Right lobe of liver (tissue), 6 donors: ENCODE measurements around the gene IL12RB1. TPM values are rescaled to one million over a fixed set of nuclear protein-coding genes. Genes with fewer than 3 reads are reported as not detected.

Source experiments
- ATAC-seq, 4 donors: fragments of 200-7000 bp; cut with Tn5 transposase; one replicate each; pipeline ENCODE4 v1.9.1; 2020; ENCODE audit warnings: mild to moderate bottlenecking in 4 of 4, moderate library complexity in 4 of 4
- DNase-seq, 3 donors: peaks; one replicate each; pipeline ENCODE4 v3.0.0-alpha.2; 2020
- H3K27ac ChIP-seq, 3 donors: fragments of 200-600 bp; one replicate each; pipeline ENCODE4 v1.8.0; 2022
- H3K27me3 ChIP-seq, 2 donors: fragments of 200-600 bp; one replicate each; pipeline ENCODE4 v1.8.0; 2022
- H3K36me3 ChIP-seq, 4 donors: fragments of 200-600 bp; sonication (generic) in 1 of 4; one replicate each; pipeline versions ENCODE4 v1.5.1 to v1.8.0; 2017 to 2022; ENCODE audit warnings: control low read depth in 1 of 4
- H3K4me1 ChIP-seq, 4 donors: fragments of 200-600 bp; sonication (generic) in 1 of 4; one replicate each; pipeline versions ENCODE4 v1.5.1 to v1.8.0; 2017 to 2022; ENCODE audit warnings: control low read depth in 1 of 4
- H3K4me3 ChIP-seq, 3 donors: fragments of 200-600 bp; one replicate each; pipeline ENCODE4 v1.8.0; 2022
- H3K9me3 ChIP-seq, 4 donors: fragments of 200-600 bp; sonication (generic) in 1 of 4; one replicate each; pipeline versions ENCODE4 v1.5.1 to v1.8.0; 2017 to 2022; ENCODE audit warnings: control low read depth in 1 of 4
- POLR2A ChIP-seq: fragments of 450-650 bp; IDR thresholded peaks from one replicate; pipeline ENCODE4 v1.6.1; 2017; ENCODE audit warnings: antibody characterized with exemption, mild to moderate bottlenecking
- WGBS: methylation state at CpG from one replicate; pipeline ENCODE4 v1.1.6; 2018; ENCODE audit warnings: low coverage, low lambda C conversion rate; ENCODE audit not compliant: insufficient coverage; ENCODE audit errors: missing lambda C conversion rate; 5-methylcytosine and 5-hydroxymethylcytosine counted together
- intact Hi-C, 2 donors: fragments of 100-400 bp; cut with DNase I; formaldehyde crosslinking; loops; one replicate each; pipeline versions ENCODE4 v1.11.2 to v1.14.1; 2022
- total RNA-seq, 6 experiments: library from RNA; depleted of rRNA in 2 of 6; stranded (reverse); fragments of >200 nt in 2 of 6; fragmentation: NEBNext Ultra II Directional in 3 of 6; extraction: Animal tissue kit (Norgen Biotek cat#: 25700) in 3 of 6; gene quantifications; one replicate each; pipeline versions ENCODE4 v1.1.0 to v1.2.4, GENCODE V29; 2016 to 2023
- TF ChIP-seq, protein P1 (sequence below), 4 donors: fragments of 200-600 bp in 3 of 4; fragments of 450-650 bp in 1 of 4; IDR thresholded peaks; one replicate each; pipeline versions ENCODE4 v1.5.1 to v1.8.0; 2016 to 2022; ENCODE audit warnings: antibody characterized with exemption in 4 of 4, mild to moderate bottlenecking in 2 of 4
- donor health status: DM: no; HTN: yes; CAD: no.
- donor health status: DM: no; HTN: no; CAD: no.
- donor health status: DM: no; HTN: no; CAD: no.
- donor health status: DM: no; HTN: yes; CAD: no.
- donor health status: DM: no; HTN: yes; CAD: no.

The IL12RB1 gene
- total RNA-seq, 6 experiments from 2014 or later: 0.25 to 2.0 (median 0.70) TPM

DNA sequence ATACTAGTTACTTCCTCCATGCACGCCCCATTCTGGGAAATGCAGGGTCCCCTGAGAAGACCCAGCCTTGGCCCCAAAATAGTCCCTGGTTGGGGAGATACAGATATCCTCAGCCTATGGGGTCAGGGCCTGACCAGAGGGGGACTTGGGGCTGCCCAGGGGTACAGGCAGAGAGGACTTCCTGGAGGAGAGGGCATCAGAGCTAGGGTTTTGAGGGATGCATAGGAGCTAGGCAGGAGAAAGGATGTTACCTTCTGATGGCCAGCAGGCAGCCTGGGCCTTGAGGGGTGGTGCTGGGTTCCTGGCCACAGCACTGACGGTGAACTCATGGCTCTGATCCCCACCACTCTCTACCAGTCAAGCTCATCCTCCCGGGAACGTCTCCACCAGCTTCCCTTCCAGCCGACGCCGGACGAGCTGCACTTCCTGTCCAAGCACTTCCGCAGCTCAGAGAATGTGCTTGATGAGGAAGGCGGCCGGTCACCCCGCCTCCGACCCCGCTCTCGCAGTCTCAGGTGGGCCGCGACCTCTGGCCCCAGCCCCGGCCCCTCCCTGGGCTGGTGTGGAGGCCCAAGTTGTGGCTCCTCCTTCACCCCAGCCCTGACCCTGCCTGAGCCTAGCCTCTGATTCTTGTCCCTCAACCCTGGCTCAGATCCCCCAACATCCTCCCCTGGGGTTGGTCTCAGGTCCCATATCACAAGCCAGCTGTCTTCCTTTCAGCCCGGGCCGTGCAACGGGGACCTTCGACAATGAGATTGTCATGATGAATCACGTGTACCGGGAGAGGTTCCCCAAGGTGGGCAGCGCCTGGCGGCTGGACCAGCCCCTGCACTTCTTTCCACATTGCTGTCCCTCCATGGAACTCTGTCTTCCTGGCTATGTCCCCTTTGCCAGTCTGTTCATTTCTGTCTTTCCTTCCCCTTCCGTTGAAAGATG, 36.4 kb upstream of the IL12RB1 start:
- TF ChIP-seq, protein P1, sequence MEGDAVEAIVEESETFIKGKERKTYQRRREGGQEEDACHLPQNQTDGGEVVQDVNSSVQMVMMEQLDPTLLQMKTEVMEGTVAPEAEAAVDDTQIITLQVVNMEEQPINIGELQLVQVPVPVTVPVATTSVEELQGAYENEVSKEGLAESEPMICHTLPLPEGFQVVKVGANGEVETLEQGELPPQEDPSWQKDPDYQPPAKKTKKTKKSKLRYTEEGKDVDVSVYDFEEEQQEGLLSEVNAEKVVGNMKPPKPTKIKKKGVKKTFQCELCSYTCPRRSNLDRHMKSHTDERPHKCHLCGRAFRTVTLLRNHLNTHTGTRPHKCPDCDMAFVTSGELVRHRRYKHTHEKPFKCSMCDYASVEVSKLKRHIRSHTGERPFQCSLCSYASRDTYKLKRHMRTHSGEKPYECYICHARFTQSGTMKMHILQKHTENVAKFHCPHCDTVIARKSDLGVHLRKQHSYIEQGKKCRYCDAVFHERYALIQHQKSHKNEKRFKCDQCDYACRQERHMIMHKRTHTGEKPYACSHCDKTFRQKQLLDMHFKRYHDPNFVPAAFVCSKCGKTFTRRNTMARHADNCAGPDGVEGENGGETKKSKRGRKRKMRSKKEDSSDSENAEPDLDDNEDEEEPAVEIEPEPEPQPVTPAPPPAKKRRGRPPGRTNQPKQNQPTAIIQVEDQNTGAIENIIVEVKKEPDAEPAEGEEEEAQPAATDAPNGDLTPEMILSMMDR (IDR thresholded peaks at IDR 0.05): no peak
- no peak for TF ChIP-seq POLR2A
- 57% methylated on average over 6 of the region's 27 CpGs for WGBS
- Histone ChIP-seq H3K27ac (no peak overlapping the region), H3K4me3 (no peak overlapping the region), H3K9me3 (no peaks in the 10 kb centered on the region), H3K27me3 (no peaks in the 10 kb centered on the region), H3K4me1 (peaks cover 0 to 3% (median 0%) of the 10 kb centered on the region in 4 donors), H3K36me3 (peaks cover 0 to 30% (median 16%) of the 10 kb centered on the region in 4 donors)
- ATAC-seq (peak; percentile 17 to 63 (median 50)), DNase-seq (no peak)
- intact Hi-C loops: no loop called here

DNA sequence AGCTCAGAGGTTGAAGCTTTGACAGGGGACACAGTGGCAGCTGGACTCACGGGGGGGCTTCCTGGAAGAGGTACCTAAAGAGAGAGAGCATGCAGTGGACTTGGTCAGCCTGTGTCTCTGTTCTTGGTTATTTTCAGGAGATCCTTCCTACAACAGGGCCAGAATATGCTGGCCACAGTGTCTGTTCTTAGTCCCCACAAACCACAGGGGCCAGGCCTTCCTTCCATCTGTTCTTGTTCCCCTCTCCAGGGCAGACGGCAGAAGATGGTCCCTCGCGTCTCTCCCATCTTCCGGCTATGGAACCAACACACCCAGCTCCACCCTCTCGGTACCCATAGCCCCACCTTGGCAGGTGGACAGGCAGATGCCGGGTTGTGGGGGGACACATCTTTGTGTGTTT, 35.7 kb upstream of the IL12RB1 start:
- Histone ChIP-seq H3K9me3 (no peaks in the 10 kb centered on the region), H3K27ac (no peak overlapping the region), H3K4me3 (no peak overlapping the region), H3K27me3 (no peaks in the 10 kb centered on the region), H3K4me1 (peaks cover 0 to 5% (median 0%) of the 10 kb centered on the region in 4 donors), H3K36me3 (peaks cover 0 to 25% (median 13%) of the 10 kb centered on the region in 4 donors)
- DNase-seq: no peak
- TF ChIP-seq POLR2A: no peak
- TF ChIP-seq, protein P1 (IDR thresholded peaks at IDR 0.05): no peak
- 88% methylated on average over 3 of the region's 7 CpGs for WGBS
- intact Hi-C loops: no loop called here
- ATAC-seq: no peak

DNA sequence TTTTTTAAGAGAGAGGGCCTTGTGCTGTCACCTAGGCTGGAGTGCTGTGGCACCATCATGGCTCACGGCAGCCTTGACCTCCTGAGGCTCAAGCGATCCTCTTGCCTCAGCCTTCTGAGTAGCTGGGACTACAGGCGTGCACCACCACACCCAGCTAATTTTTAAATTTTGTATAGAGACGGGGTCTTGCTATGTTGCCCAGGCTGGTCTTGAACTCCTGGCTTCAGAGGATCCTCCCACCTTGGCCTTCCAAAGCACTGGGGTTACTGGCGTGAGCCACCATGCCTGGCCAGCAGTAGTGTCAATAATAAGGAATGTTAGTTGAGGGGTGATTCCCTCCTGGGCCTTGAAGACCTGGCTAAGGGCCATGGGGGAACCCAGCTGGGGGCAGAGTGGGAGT, 34.4 kb upstream of the IL12RB1 start:
- no peak overlapping the region for H3K27ac ChIP-seq
- ATAC-seq (no peak), DNase-seq (no peak)
- H3K36me3 ChIP-seq: peaks cover 0 to 22% (median 12%) of the 10 kb centered on the region in 4 donors
- WGBS: 100% methylated on average over 2 of the region's 5 CpGs
- H3K9me3 ChIP-seq: no peaks in the 10 kb centered on the region
- no peaks in the 10 kb centered on the region for H3K27me3 ChIP-seq
- peaks cover 0 to 9% (median 0%) of the 10 kb centered on the region in 4 donors for H3K4me1 ChIP-seq
- intact Hi-C loops: no loop called here
- no peak overlapping the region for H3K4me3 ChIP-seq
- no peak for TF ChIP-seq POLR2A
- TF ChIP-seq, protein P1 (IDR thresholded peaks at IDR 0.05): no peak

DNA sequence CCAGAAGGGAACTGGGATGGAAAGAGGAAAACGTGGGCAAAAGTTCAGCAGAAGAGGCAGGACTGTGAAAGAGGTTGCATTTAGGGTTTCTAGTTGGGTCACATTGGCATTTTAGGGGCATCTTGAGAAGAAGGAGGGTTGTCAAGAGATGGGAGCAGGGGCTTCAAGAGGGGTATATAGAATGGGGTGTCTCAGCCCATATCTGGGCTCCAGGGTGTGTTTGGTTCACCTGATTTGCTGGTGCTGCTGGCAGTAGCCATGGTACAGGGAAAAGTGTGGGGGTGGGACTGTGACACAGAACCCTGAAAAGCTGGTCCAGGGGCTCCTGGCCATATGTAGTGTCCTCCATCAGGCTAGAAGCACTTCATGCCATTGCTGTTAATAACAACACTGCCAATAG, 33.4 kb upstream of the IL12RB1 start:
- Histone ChIP-seq H3K36me3 (peaks cover 0 to 19% (median 8%) of the 10 kb centered on the region in 4 donors), H3K4me3 (no peak overlapping the region), H3K9me3 (no peaks in the 10 kb centered on the region), H3K27me3 (no peaks in the 10 kb centered on the region), H3K4me1 (peaks cover 0 to 13% (median 2%) of the 10 kb centered on the region in 4 donors), H3K27ac (no peak overlapping the region)
- no peak for DNase-seq
- no CpG with 5 or more reads among the region's 1 CpG for WGBS
- intact Hi-C loops: no loop called here
- TF ChIP-seq POLR2A: no peak
- TF ChIP-seq, protein P1 (IDR thresholded peaks at IDR 0.05): no peak
- no peak for ATAC-seq
